Measurements from ENCODE around the gene ZNF638.

DNA sequence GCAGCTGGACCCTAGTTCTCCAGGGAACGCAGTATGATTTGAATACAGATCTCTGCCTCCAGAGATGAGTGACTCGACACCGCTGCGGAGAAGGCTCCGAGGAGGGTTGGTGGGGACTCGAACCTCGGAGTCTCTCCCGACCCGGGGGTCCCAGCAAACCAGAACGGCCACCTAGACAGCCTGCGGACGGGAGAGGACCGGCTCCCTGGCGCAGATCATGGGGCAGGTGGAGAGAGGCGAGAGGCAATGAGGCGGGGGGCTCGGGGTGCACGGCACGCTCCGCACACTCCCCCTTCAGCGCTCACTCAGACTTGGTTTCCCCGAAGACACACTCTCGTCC, 134.3 kb downstream of the ZNF638 start:
- TF ChIP-seq SUZ12 (IDR thresholded peaks at IDR 0.05; ENCODE audit: extremely low read depth, insufficient read depth, insufficient read length), result no peak
- no peak for TF ChIP-seq ZNF274 (IDR thresholded peaks at IDR 0.05; ENCODE audit: low read depth, low read length)

Data from NT2/D1 (cell line).